ENCODE measurements around the gene CATSPER4. TPM values are rescaled to one million over a fixed set of nuclear protein-coding genes. Genes with fewer than 3 reads are reported as not detected.

Gene CATSPER4
- polyA plus RNA-seq, 1 donor from 2014 or later: not detected

GRCh38 chr1:26170472-26170821 is 20.0 kb upstream of the CATSPER4 start:
- Histone ChIP-seq H3K9ac (ENCODE audit: low read length) (peak overlapping the region; percentile 85), H3K4me3 (ENCODE audit: low read length) (peak overlapping the region; percentile 94), H3K27ac (ENCODE audit: low read length) (no peak overlapping the region), H3F3A (ENCODE audit: insufficient read depth, low read length, poor library complexity, severe bottlenecking) (no peaks in the 10 kb centered on the region), H3K4me2 (ENCODE audit: low read length) (peak overlapping the region; percentile 82), H3K9me2 (ENCODE audit: insufficient read depth, low read length) (no peaks in the 10 kb centered on the region), H2AFZ (ENCODE audit: low read depth, low read length) (peak overlapping the region; percentile 95), H4K20me1 (ENCODE audit: insufficient read depth) (no peaks in the 10 kb centered on the region), H3K79me2 (replicated peaks; ENCODE audit: insufficient read depth, low read length) (no peaks in the 10 kb centered on the region), H3K9me3 (ENCODE audit: low read length) (no peaks in the 10 kb centered on the region), H3K36me3 (ENCODE audit: insufficient read depth, low read length) (no peaks in the 10 kb centered on the region), H3K27me3 (ENCODE audit: insufficient read depth, low read depth, low read length) (no peaks in the 10 kb centered on the region)
- TF ChIP-seq RAD21 (conservative IDR thresholded peaks at IDR 0.05) (no peak), EP300 (conservative IDR thresholded peaks at IDR 0.05; ENCODE audit: poor library complexity, severe bottlenecking) (no peak), EZH2 (IDR thresholded peaks at IDR 0.05; ENCODE audit: borderline replicate concordance, insufficient read depth, low read length, poor library complexity, severe bottlenecking) (no peak), REST (IDR thresholded peaks at IDR 0.05; ENCODE audit: borderline replicate concordance) (no peak), SMC3 (conservative IDR thresholded peaks at IDR 0.05; ENCODE audit: poor library complexity) (no peak), TAF1 (IDR thresholded peaks at IDR 0.05; ENCODE audit: low read depth) (no peak), MXI1 (conservative IDR thresholded peaks at IDR 0.05; ENCODE audit: poor library complexity, severe bottlenecking) (no peak), POLR2AphosphoS5 (IDR thresholded peaks at IDR 0.05) (no peak)
- TF ChIP-seq, protein P1, sequence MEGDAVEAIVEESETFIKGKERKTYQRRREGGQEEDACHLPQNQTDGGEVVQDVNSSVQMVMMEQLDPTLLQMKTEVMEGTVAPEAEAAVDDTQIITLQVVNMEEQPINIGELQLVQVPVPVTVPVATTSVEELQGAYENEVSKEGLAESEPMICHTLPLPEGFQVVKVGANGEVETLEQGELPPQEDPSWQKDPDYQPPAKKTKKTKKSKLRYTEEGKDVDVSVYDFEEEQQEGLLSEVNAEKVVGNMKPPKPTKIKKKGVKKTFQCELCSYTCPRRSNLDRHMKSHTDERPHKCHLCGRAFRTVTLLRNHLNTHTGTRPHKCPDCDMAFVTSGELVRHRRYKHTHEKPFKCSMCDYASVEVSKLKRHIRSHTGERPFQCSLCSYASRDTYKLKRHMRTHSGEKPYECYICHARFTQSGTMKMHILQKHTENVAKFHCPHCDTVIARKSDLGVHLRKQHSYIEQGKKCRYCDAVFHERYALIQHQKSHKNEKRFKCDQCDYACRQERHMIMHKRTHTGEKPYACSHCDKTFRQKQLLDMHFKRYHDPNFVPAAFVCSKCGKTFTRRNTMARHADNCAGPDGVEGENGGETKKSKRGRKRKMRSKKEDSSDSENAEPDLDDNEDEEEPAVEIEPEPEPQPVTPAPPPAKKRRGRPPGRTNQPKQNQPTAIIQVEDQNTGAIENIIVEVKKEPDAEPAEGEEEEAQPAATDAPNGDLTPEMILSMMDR (IDR thresholded peaks at IDR 0.05; ENCODE audit: poor library complexity, severe bottlenecking): no peak

DNA sequence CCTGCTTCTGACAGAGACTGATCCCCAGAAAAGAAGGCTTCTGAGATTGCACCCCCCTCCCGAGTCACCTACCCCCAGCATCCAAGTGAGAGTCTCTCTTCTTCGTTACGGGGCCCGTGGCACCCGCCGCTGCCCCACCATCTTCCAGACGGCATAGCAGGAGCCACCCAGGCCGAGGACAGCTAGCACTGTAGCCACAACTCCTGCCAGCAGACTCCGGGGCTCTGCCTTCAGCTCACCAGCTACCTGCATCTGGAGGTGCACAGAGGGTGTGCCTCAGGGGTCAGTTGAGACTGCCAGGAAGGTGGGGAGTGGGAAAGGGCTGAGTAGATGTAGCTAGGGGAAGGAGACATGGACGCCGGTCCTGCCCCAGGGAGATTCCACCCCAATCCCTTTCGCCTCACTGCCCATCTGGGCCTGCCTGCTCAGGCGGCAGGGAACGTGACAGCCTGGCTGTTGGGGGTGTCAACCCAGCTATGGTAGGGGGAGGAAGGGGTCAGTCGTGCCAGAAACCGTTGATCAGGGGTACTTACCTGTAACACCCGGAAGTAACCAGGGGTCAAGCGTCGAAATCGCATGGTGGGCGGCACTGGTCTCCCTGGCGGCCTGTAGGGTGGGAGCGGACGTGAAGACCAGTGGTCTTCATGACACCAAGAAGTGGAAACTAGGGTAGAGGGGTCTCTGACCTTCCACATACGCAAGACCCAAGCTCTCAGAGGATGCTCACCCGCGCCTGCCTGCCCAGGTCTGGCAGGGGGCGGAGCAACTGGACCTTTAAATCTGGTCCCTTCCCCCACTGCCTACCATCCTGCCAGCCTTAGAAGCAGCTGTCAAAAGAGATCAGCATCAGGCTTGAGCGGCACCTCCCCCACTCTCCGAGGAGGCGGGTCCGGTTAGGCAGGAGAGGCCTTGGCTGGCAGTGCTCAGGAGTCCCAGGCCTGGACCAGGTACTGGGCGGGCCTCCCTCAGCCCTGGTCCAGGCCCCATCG is 19.0 kb upstream of the CATSPER4 start, which contains the start of gene ZNF593OS:
Gene ZNF593OS (minus strand): TSS at position 749 of the 989 bp plus-strand sequence. CDS start 171 bp downstream, at position 578.
- H4K20me1 ChIP-seq (ENCODE audit: insufficient read depth): no peaks in the 10 kb centered on the region
- peak within 1 kb of the TSS; percentile 94 for H3K4me3 ChIP-seq (ENCODE audit: low read length)
- no peak within 1 kb of the TSS for H2AFZ ChIP-seq (ENCODE audit: low read depth, low read length)
- peak within 1 kb of the TSS; percentile 82 for H3K4me2 ChIP-seq (ENCODE audit: low read length)
- no peaks in the 10 kb centered on the region for H3K79me2 ChIP-seq (replicated peaks; ENCODE audit: insufficient read depth, low read length)
- H3K27me3 ChIP-seq (ENCODE audit: insufficient read depth, low read depth, low read length): no peaks in the 10 kb centered on the region
- H3K9me2 ChIP-seq (ENCODE audit: insufficient read depth, low read length): no peaks in the 10 kb centered on the region
- H3F3A ChIP-seq (ENCODE audit: insufficient read depth, low read length, poor library complexity, severe bottlenecking): no peaks in the 10 kb centered on the region
- no peaks in the 10 kb centered on the region for H3K9me3 ChIP-seq (ENCODE audit: low read length)
- TF ChIP-seq REST (IDR thresholded peaks at IDR 0.05; ENCODE audit: borderline replicate concordance) (no peak), EP300 (conservative IDR thresholded peaks at IDR 0.05; ENCODE audit: poor library complexity, severe bottlenecking) (no peak), SMC3 (conservative IDR thresholded peaks at IDR 0.05; ENCODE audit: poor library complexity) (no peak), TAF1 (IDR thresholded peaks at IDR 0.05; ENCODE audit: low read depth) (no peak), MXI1 (conservative IDR thresholded peaks at IDR 0.05; ENCODE audit: poor library complexity, severe bottlenecking) (no peak), RAD21 (conservative IDR thresholded peaks at IDR 0.05) (no peak), POLR2AphosphoS5 (IDR thresholded peaks at IDR 0.05) (no peak)
- no peak within 1 kb of the TSS for H3K27ac ChIP-seq (ENCODE audit: low read length)
- H3K9ac ChIP-seq (ENCODE audit: low read length): no peak within 1 kb of the TSS
- H3K36me3 ChIP-seq (ENCODE audit: insufficient read depth, low read length): no peaks in the 10 kb centered on the region

Data from neural cell (in vitro differentiated cells).